NT2/D1 (cell line): ENCODE results near the gene ARF4.

ENCODE experiments used
- SUZ12 ChIP-seq: IDR thresholded peaks from 2 replicates; pipeline ENCODE4 v1.6.1; 2011; ENCODE audit not compliant: insufficient read length, insufficient read depth; ENCODE audit errors: extremely low read depth
- YY1 ChIP-seq: IDR thresholded peaks from 2 replicates; pipeline ENCODE4 v1.6.1; 2011; ENCODE audit not compliant: insufficient read length, insufficient read depth
- ZNF274 ChIP-seq: IDR thresholded peaks from 2 replicates; pipeline ENCODE4 v1.6.1; 2011; ENCODE audit warnings: mild to moderate bottlenecking, low read depth, low read length

DNA sequence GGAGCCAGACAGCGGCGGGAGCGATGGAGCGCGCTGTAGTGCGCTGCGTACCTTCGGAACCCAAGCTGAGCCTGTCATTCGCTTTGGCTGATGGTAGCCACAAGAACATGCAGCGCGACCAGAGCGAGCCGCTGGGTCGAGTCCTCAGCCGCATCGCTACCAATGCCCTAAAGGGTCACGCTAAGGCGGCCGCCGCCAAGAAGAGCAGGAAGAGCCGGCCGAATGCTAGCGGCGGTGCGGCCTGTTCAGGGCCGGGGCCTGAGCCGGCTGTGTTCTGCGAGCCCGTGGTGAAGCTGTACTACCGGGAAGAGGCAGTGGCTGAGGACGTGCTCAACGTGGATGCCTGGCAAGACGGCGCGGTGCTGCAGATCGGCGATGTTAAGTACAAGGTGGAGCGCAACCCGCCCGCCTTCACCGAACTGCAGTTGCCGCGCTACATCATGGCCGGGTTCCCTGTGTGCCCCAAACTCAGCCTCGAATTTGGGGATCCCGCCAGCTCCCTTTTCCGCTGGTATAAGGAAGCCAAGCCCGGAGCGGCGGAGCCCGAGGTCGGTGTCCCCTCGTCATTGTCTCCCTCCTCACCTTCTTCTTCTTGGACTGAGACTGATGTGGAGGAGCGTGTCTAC lies 40.6 kb downstream of the ARF4 start:
- TF ChIP-seq YY1: no peak
- TF ChIP-seq ZNF274: no peak
- no peak for TF ChIP-seq SUZ12
